H1 (cell line): ENCODE data around the gene ZFYVE19. TPM values are rescaled to one million over a fixed set of nuclear protein-coding genes. Genes with fewer than 3 reads are reported as not detected.

Experiments
- CTCF ChIA-PET: fragments of 300-600 bp; sonication (Branson Sonifier 250); formaldehyde crosslinking; loops from one replicate; lab custom pipeline; 2021; ENCODE audit not compliant: partially characterized antibody; lab: Charles Lee
- POLR2A ChIA-PET: fragments of 300-600 bp; sonication (Branson Sonifier 250); formaldehyde crosslinking; loops from one replicate; lab custom pipeline; 2021; ENCODE audit warnings: inconsistent platforms; ENCODE audit not compliant: partially characterized antibody; lab: Charles Lee
- DNase-seq, 2 experiments: peaks; one replicate each; pipeline versions ENCODE4 v3.0.0 to v3.0.0-alpha.2; 2010 to 2022; ENCODE audit warnings: low spot score in 2 of 2, low read depth in 1 of 2, mixed read lengths in 1 of 2
- FAIRE-seq: peaks from 2 replicates; lab custom pipeline; 2011; peaks lifted over from hg19 to GRCh38; lab: Jason Lieb, UNC
- H2AFZ ChIP-seq: 2 replicates; pipeline ENCODE4 v1.8.1; 2012; ENCODE audit warnings: low read length, inconsistent platforms
- H2AK5ac ChIP-seq: 2 replicates; pipeline ENCODE4 v1.6.1; 2013; ENCODE audit warnings: low read depth, low read length
- H2BK120ac ChIP-seq: replicated peaks from 2 replicates; pipeline ENCODE3; 2013; ENCODE audit warnings: low read depth, low read length, inconsistent platforms
- H2BK12ac ChIP-seq: 2 replicates; pipeline ENCODE4 v1.6.1; 2013; ENCODE audit warnings: low read depth, low read length
- H2BK15ac ChIP-seq: 2 replicates; pipeline ENCODE4 v1.6.1; 2013; ENCODE audit warnings: low read length
- H2BK20ac ChIP-seq: 2 replicates; pipeline ENCODE4 v1.6.1; 2013; ENCODE audit warnings: low read length
- H2BK5ac ChIP-seq: 2 replicates; pipeline ENCODE4 v1.6.1; 2013; ENCODE audit warnings: low read depth, low read length
- H3K14ac ChIP-seq: 2 replicates; pipeline ENCODE4 v1.6.1; 2013; ENCODE audit warnings: inconsistent platforms; ENCODE audit not compliant: insufficient read length
- H3K18ac ChIP-seq: 2 replicates; pipeline ENCODE4 v1.6.1; 2013; ENCODE audit warnings: low read length; ENCODE audit errors: extremely low read depth
- H3K23ac ChIP-seq: 2 replicates; pipeline ENCODE4 v1.6.1; 2013; ENCODE audit warnings: inconsistent platforms; ENCODE audit not compliant: insufficient read length
- H3K23me2 ChIP-seq: 2 replicates; pipeline ENCODE4 v1.6.1; 2013; ENCODE audit warnings: low read depth, low read length
- H3K27ac ChIP-seq: 2 replicates; pipeline ENCODE4 v1.6.1; 2011; ENCODE audit warnings: low read depth, low read length, inconsistent platforms
- H3K27me3 ChIP-seq, 4 experiments: replicated peaks in 1 of 4; 1 replicate in 1 of 4; 2 replicates in 3 of 4; pipeline versions ENCODE4 v1.6.1 to v1.8.1; 2011 to 2013; ENCODE audit warnings: low read length in 3 of 4, mild to moderate bottlenecking in 3 of 4, inconsistent platforms in 2 of 4, mixed read lengths in 2 of 4, moderate library complexity in 1 of 4; ENCODE audit not compliant: control insufficient read depth in 3 of 4, insufficient read depth in 3 of 4; ENCODE audit errors: extremely low read depth in 1 of 4
- H3K36me3 ChIP-seq, 4 experiments: 2 replicates each; pipeline versions ENCODE4 v1.6.1 to v1.8.1; 2011 to 2013; ENCODE audit warnings: mild to moderate bottlenecking in 4 of 4, low read length in 3 of 4, moderate library complexity in 2 of 4, control low read depth in 1 of 4, inconsistent platforms in 1 of 4; ENCODE audit not compliant: insufficient read depth in 4 of 4, control insufficient read depth in 2 of 4
- H3K4ac ChIP-seq: replicated peaks from 2 replicates; pipeline ENCODE3; 2013; ENCODE audit warnings: low read length, low read depth, mixed read lengths, inconsistent platforms; ENCODE audit not compliant: insufficient read length
- H3K4me1 ChIP-seq, 4 experiments: replicated peaks in 1 of 4; 1 replicate in 1 of 4; 2 replicates in 3 of 4; pipeline versions ENCODE4 v1.6.1 to v1.8.1; 2011 to 2013; ENCODE audit warnings: low read length in 3 of 4, inconsistent platforms in 2 of 4, mixed read lengths in 1 of 4; ENCODE audit not compliant: insufficient read depth in 4 of 4, control insufficient read depth in 3 of 4
- H3K4me2 ChIP-seq, 2 experiments: 2 replicates each; pipeline versions ENCODE4 v1.6.1 to v1.8.1; 2011 to 2013; ENCODE audit warnings: low read depth in 2 of 2, low read length in 2 of 2, control low read depth in 1 of 2, inconsistent platforms in 1 of 2, mild to moderate bottlenecking in 1 of 2; ENCODE audit not compliant: insufficient read depth in 1 of 2
- H3K4me3 ChIP-seq, 4 experiments: fragments of 200-600, 300-600 bp in 1 of 4; sonication (generic), shearing (Covaris generic), sonication (Bioruptor Twin) in 1 of 4; 2 replicates each; pipeline versions ENCODE4 v1.5.1 to v1.8.1; 2011 to 2016; ENCODE audit warnings: low read length in 4 of 4, low read depth in 3 of 4, control low read depth in 2 of 4, inconsistent platforms in 2 of 4, mild to moderate bottlenecking in 2 of 4, mixed read lengths in 1 of 4, moderate library complexity in 1 of 4; ENCODE audit not compliant: insufficient read depth in 2 of 4; ENCODE audit errors: extremely low read depth in 1 of 4
- H3K56ac ChIP-seq: replicated peaks from 2 replicates; pipeline ENCODE3; 2013; ENCODE audit warnings: low read depth, mild to moderate bottlenecking, mixed read lengths, low read length, inconsistent platforms; ENCODE audit not compliant: insufficient read length
- H3K79me1 ChIP-seq: 2 replicates; pipeline ENCODE4 v1.6.1; 2013; ENCODE audit warnings: low read depth, low read length, control low read depth
- H3K79me2 ChIP-seq, 2 experiments: 2 replicates each; pipeline versions ENCODE4 v1.6.1 to v1.8.1; 2012 to 2013; ENCODE audit warnings: low read length in 2 of 2, mild to moderate bottlenecking in 2 of 2, inconsistent platforms in 1 of 2; ENCODE audit not compliant: insufficient read depth in 2 of 2, control insufficient read depth in 1 of 2
- H3K9ac ChIP-seq, 4 experiments: replicated peaks in 1 of 4; 1 replicate in 1 of 4; 2 replicates in 3 of 4; pipeline versions ENCODE4 v1.6.1 to v1.8.1; 2011 to 2013; ENCODE audit warnings: low read depth in 3 of 4, low read length in 3 of 4, control low read depth in 2 of 4, mild to moderate bottlenecking in 2 of 4, moderate library complexity in 2 of 4, inconsistent platforms in 1 of 4; ENCODE audit errors: extremely low read depth in 1 of 4
- H3K9me3 ChIP-seq, 2 experiments: 2 replicates each; pipeline versions ENCODE4 v1.6.1 to v1.8.1; 2012 to 2013; ENCODE audit warnings: mild to moderate bottlenecking in 2 of 2, moderate library complexity in 2 of 2, control low read depth in 1 of 2, inconsistent platforms in 1 of 2, low read depth in 1 of 2, low read length in 1 of 2, mixed read lengths in 1 of 2; ENCODE audit not compliant: insufficient read depth in 2 of 2
- H4K20me1 ChIP-seq, 2 experiments: replicated peaks in 1 of 2; 2 replicates each; pipeline versions ENCODE3 to v1.8.1; 2011 to 2013; ENCODE audit warnings: inconsistent platforms in 2 of 2, low read length in 2 of 2, mild to moderate bottlenecking in 1 of 2; ENCODE audit not compliant: insufficient read depth in 2 of 2, control insufficient read depth in 1 of 2
- H4K5ac ChIP-seq: 2 replicates; pipeline ENCODE4 v1.6.1; 2013; ENCODE audit warnings: low read length, low read depth, mixed read lengths, inconsistent platforms; ENCODE audit not compliant: insufficient read length
- H4K8ac ChIP-seq: 2 replicates; pipeline ENCODE4 v1.8.0; 2013; ENCODE audit warnings: mild to moderate bottlenecking, moderate library complexity, low read length, inconsistent platforms; ENCODE audit not compliant: insufficient read depth; ENCODE audit errors: extremely low read depth
- H4K91ac ChIP-seq: replicated peaks from 2 replicates; pipeline ENCODE3; 2013; ENCODE audit warnings: low read length, mixed read lengths, inconsistent platforms; ENCODE audit not compliant: insufficient read length
- BRCA1 ChIP-seq: IDR thresholded peaks from 2 replicates; pipeline ENCODE4 v1.6.1; 2012; ENCODE audit warnings: low read depth, low read length, improper control_type of control experiment
- CBX8 ChIP-seq: fragments of 300-800, 300-1000 bp; sonication (generic); IDR thresholded peaks from 2 replicates; pipeline ENCODE4 v1.7.1; 2016; ENCODE audit warnings: low read depth, low read length, borderline replicate concordance
- CREB1 ChIP-seq: IDR thresholded peaks from 2 replicates; pipeline ENCODE4 v1.6.1; 2012; ENCODE audit warnings: inconsistent platforms
- EP300 ChIP-seq, 2 experiments: IDR thresholded peaks; 1 replicate in 1 of 2; 2 replicates in 1 of 2; pipeline ENCODE4 v1.6.1; 2011 to 2012; ENCODE audit warnings: low read depth in 2 of 2, low read length in 2 of 2, mild to moderate bottlenecking in 2 of 2, borderline replicate concordance in 1 of 2, inconsistent platforms in 1 of 2, moderate library complexity in 1 of 2
- HDAC2 ChIP-seq, 2 experiments: fragments of 300-600 bp in 1 of 2; sonication (generic) in 1 of 2; IDR thresholded peaks; 2 replicates each; pipeline ENCODE4 v1.6.1; 2011 to 2012; ENCODE audit warnings: low read depth in 2 of 2, low read length in 2 of 2, mild to moderate bottlenecking in 2 of 2, moderate library complexity in 2 of 2, borderline replicate concordance in 1 of 2, inconsistent platforms in 1 of 2
- JUN ChIP-seq: IDR thresholded peaks from 2 replicates; pipeline ENCODE4 v1.6.1; 2011; ENCODE audit warnings: low read depth, mild to moderate bottlenecking, improper control_type of control experiment, low read length
- KDM5A ChIP-seq: fragments of 200-600 bp; IDR thresholded peaks from 2 replicates; pipeline ENCODE4 v1.7.1; 2012; ENCODE audit warnings: mild to moderate bottlenecking, low read length, inconsistent platforms, mixed read lengths
- MAFK ChIP-seq: IDR thresholded peaks from 2 replicates; pipeline ENCODE4 v1.6.1; 2012; ENCODE audit warnings: low read depth, mild to moderate bottlenecking, improper control_type of control experiment, low read length
- SP2 ChIP-seq: IDR thresholded peaks from 2 replicates; pipeline ENCODE4 v1.6.1; 2012; ENCODE audit warnings: mild to moderate bottlenecking, low read length, inconsistent platforms
- SP4 ChIP-seq: IDR thresholded peaks from 2 replicates; pipeline ENCODE4 v1.6.1; 2012; ENCODE audit warnings: low read length, inconsistent platforms
- TAF7 ChIP-seq: optimal IDR thresholded peaks from 2 replicates; pipeline ENCODE3; 2011; ENCODE audit warnings: low read depth, mild to moderate bottlenecking, inconsistent platforms, low read length, moderate library complexity, borderline replicate concordance
- TCF12 ChIP-seq: IDR thresholded peaks from 2 replicates; pipeline ENCODE4 v1.6.1; 2011; ENCODE audit warnings: low read depth, mild to moderate bottlenecking, low read length
- WGBS, 2 experiments: shearing (Covaris generic) in 1 of 2; methylation state at CpG; one replicate each; pipeline versions ENCODE4 v1.1.6 to v1.1.7; 2013 to 2015; ENCODE audit warnings: low lambda C conversion rate in 2 of 2, mixed read lengths in 2 of 2, inconsistent platforms in 1 of 2, low coverage in 1 of 2, missing lambda C conversion rate in 1 of 2; ENCODE audit not compliant: insufficient replicate concordance in 2 of 2, insufficient coverage in 1 of 2, insufficient read length in 1 of 2; ENCODE audit errors: extremely low coverage in 1 of 2, missing lambda C conversion rate in 1 of 2; 5-methylcytosine and 5-hydroxymethylcytosine counted together
- polyA plus RNA-seq, 7 experiments: library from polyadenylated mRNA; depleted of rRNA in 3 of 7; stranded (reverse) in 5 of 7; unstranded in 2 of 7; fragments of >200 nt in 5 of 7; fragments of 200-250 nt in 2 of 7; gene quantifications; 1 replicate in 5 of 7; 2 replicates in 1 of 7; 4 replicates in 1 of 7; pipeline versions ENCODE4 v1.2.1 to v1.2.3, GENCODE V29; 2011 to 2013; ENCODE audit warnings: missing spikeins in 2 of 7, mixed read lengths in 2 of 7
- total RNA-seq: library from RNA; stranded (reverse); fragmentation: NEBNext Ultra II Directional; extraction: Animal tissue kit (Norgen Biotek cat#: 25700); gene quantifications from 2 replicates; pipeline ENCODE4 v1.2.1, GENCODE V29; 2021

ZFYVE19 gene
- total and polyA plus RNA-seq, 2 of the 8 experiments (the other 6 are each of a cell fraction or from before 2014, with no cell fraction given), result 11.2 to 21.8 TPM

GRCh38 chr15:40793216-40793989 lies 13.5 kb upstream of the ZFYVE19 start:
- no peak for FAIRE-seq
- no peak overlapping the region for H4K8ac ChIP-seq
- no peak overlapping the region for H3K4ac ChIP-seq
- no peak overlapping the region for H2BK120ac ChIP-seq
- CTCF ChIA-PET, result interaction anchor here (1.8 to 2.2 kb wide), 5 partner anchors 9 to 101 kb away, joined by 5 to 8 read pairs (median 7); partner anchors contain the start of gene VPS18
- no peak overlapping the region for H2BK12ac ChIP-seq
- no peak overlapping the region for H3K4me3 ChIP-seq
- 86% methylated on average over 9 of the region's 9 CpGs; no CpG with 5 or more reads in 1 of the 2 experiments for WGBS, 2 experiments
- no peak overlapping the region for H3K14ac ChIP-seq
- H4K20me1 ChIP-seq, result peaks cover 2 to 3% of the 10 kb centered on the region in 2 experiments
- H2AFZ ChIP-seq, result no peak overlapping the region
- 0 out of 2 replicates have a peak overlapping the region, but pooled peaks have one; percentile 22 for H2BK15ac ChIP-seq
- no peaks in the 10 kb centered on the region for H3K9me3 ChIP-seq
- no peaks in the 10 kb centered on the region; a peak in 1 of 8 replicates for H3K36me3 ChIP-seq
- H3K79me1 ChIP-seq, result peaks cover 4% of the 10 kb centered on the region
- POLR2A ChIA-PET, result interaction anchor here (0.8 kb wide), 1 partner anchor 13 kb away, joined by 4 read pairs; no protein-coding TSS in a partner anchor
- H3K4me1 ChIP-seq, result peaks cover 4 to 13% (median 8%) of the 10 kb centered on the region in 4 experiments
- no peak overlapping the region for H3K4me2 ChIP-seq
- H4K91ac ChIP-seq, result peak overlapping the region; percentile 68
- peak overlapping the region; percentile 24; the same call in 1 of the 2 replicates for H2BK20ac ChIP-seq
- H3K23me2 ChIP-seq, result no peaks in the 10 kb centered on the region; the same call in 1 of the 2 replicates
- no peaks in the 10 kb centered on the region for H3K27me3 ChIP-seq
- H3K9ac ChIP-seq, result no peak overlapping the region; a peak in 1 of 7 replicates
- H2AK5ac ChIP-seq, result no peak overlapping the region
- H3K79me2 ChIP-seq, result peaks cover 0 to 14% of the 10 kb centered on the region in 2 experiments; a peak in 2 of 4 replicates
- no peak overlapping the region for H3K18ac ChIP-seq
- H4K5ac ChIP-seq, result no peak overlapping the region
- H2BK5ac ChIP-seq, result 0 out of 2 replicates have a peak overlapping the region, but pooled peaks have one; percentile 4
- no peak overlapping the region for H3K56ac ChIP-seq
- no peak for DNase-seq
- H3K27ac ChIP-seq, result no peak overlapping the region
- no peak overlapping the region for H3K23ac ChIP-seq
- TF ChIP-seq SP4 (no peak), HDAC2 (IDR thresholded peaks at IDR 0.05; ENCODE audit: borderline replicate concordance in 1 of 2, low read depth in 2 of 2, low read length in 2 of 2) (no peak), EP300 (IDR thresholded peaks at IDR 0.05; ENCODE audit: borderline replicate concordance in 1 of 2, low read depth in 2 of 2, low read length in 2 of 2) (no peak), TAF7 (no peak), CBX8 (no peak), BRCA1 (no peak), SP2 (no peak), KDM5A (no peak), CREB1 (no peak), TCF12 (no peak), MAFK (no peak), JUN (no peak)
